ENCODE data around the gene RAB3A. TPM values are rescaled to one million over a fixed set of nuclear protein-coding genes. Genes with fewer than 3 reads are reported as not detected.

RAB3A gene
- total RNA-seq, result 1.9 and 2.5 TPM in 2 replicates

DNA sequence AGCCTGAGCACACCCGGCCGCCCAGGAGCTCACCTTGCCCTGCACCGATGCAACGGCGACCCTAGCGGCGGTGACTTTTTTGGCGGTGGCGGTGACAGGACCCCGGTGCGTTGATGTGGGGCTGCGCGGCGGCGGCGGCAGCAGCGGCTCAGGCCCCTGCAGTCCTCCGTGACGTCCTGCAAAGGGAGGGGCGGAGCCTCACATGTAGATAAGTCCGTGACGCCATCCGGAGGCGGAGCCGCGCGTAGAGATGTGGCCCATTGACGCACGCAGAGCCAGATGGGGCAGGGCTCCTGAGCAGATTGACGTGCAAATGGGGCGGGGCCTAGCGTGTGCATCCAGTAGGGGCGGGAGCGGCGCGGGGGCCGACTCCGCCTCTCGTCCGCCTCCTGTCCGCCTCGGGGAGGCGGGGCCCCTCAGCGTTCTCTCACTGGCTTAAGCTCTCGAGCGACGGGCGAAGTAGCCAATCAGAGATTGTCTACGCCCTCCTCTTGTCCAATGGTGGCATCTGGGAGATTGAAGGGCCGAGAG is at the start of gene RAB3A:
TSS of gene RAB3A (minus strand) at position 180 of the 531 bp plus-strand sequence. CDS start 1,302 bp downstream, outside the sequence.

DNA sequence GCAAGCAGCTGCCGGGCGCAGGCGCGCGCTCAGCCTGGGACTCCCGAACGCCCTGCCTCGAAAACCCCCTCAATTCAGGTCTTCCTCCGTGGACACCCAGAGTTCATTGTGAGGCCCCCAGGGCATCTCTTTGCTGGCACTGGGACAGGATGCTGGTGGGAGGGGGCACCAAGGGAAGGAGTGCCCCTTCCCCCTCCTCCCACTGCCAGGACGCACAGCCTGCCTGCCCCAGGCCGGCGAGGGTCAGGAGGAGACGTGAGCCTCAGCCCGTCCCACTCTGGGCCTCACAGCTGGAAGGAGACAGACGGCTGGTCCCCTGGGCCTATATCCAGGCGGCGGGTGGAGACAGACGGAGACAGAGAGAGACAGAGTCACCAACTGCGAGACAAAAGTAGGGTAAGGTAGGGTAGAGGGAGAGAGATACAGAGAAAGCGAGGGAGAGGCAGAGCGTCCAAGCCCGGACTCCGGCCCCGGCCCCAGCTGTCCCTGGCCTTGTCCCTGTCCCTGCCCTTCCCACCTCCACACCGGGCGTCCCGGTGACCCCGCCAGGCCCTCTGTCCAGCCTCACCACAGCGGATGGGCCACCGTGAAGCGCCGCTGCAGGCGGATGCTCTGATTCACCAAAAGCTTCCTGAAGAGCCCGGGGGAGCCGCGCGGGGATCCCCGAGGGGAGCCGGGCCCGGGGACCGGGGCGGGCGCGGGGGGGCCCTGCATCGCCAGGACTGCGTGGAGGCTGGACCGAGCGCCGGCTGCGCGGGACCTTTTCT is 22.0 kb upstream of the RAB3A start, which contains the start of gene PDE4C:
TSS of gene PDE4C (minus strand) at position 737 of the 767 bp plus-strand sequence. CDS start at position 714, 23 bp downstream.

GRCh38 chr19:18192673-18193387 is 11.0 kb downstream of the RAB3A start, which contains the start of gene MPV17L2:
MPV17L2 (plus strand) TSS chr19:18193218; CDS start chr19:18193282, 64 bp downstream.

DNA sequence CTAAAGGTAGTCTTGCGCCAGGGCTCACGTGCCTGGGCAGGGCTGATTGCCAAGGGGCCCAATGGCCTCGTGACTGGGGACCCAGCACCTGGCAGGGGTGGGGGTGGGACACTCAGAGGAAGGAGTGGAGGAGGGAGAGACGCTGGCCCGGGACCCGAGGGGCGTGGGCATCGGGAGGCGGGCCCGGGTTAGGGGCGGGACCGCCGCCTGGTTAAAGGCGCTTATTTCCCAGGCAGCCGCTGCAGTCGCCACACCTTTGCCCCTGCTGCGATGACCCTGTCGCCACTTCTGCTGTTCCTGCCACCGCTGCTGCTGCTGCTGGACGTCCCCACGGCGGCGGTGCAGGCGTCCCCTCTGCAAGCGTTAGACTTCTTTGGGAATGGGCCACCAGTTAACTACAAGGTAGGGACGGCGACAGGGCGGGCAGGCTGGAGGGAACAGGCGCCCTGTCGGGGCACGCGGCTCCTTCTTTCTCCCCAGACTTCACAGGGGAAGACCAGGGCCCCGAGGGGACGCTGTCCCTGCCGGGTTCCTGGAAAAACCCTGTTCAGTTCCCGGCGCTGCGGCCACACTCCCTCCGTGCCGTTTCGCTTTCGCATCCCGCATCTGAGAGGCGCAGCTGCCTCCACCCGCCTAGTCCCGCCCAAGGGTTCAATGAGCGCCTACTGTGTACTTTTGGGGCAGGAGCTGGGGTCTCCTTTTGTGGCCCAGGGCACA is 30.1 kb downstream of the RAB3A start, which contains the start of gene IFI30:
TSS of gene IFI30 (plus strand) at position 242 of the 717 bp plus-strand sequence. CDS start at position 271, 29 bp downstream.

DNA sequence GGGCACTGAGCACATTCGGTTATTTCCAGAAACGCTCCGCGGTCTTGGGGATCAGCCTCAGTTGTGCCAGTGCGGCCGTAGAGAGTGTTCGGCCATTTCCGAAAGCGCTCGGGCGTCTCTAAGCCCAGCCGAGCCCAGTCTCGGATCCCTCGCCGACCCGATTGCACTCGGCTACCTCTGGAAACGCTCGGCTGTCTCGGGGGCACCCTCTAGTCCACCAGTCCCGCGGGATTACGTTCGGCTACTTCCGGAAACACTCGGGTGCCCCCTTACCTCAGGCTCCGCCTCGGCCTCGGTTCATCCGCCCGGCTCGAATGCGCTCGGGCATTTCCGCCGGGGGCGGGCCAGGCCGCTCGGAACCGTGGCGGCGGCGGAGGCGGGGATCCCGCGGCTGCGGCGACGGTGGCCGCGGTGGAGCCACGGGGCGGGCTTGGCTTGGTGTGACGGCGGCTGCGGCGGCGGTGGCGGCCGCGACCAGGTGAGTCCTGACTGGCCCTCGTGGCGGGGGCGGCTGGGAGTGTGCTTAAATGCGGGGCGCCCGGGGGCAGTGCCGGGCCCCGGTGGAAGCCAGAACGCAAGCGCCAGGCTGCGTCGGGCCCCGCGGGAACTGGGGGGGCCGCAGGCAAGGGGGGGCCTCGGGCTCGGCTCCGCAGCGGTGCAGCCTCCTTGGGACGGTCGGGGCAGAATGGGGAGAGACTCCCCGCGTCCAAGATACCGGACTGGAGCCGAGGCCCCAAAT is 50.9 kb downstream of the RAB3A start, which contains the start of gene PIK3R2:
TSS of gene PIK3R2 (plus strand) at position 347 of the 739 bp plus-strand sequence. CDS start 2,717 bp downstream, outside the sequence.

Other genes with a start within 250 kb of the RAB3A start
- gene KCNN1, start 236.9 kb downstream of the RAB3A start, total RNA-seq, result under 0.01 TPM in 1 of 2 replicates, not detected in the other
- 12.3 and 19.4 TPM in 2 replicates for gene ARRDC2, start 195.9 kb downstream of the RAB3A start, total RNA-seq
- gene IL12RB1, start 117.1 kb downstream of the RAB3A start, total RNA-seq, result 0.19 and 0.28 TPM in 2 replicates
- gene MAST3, start 106.3 kb downstream of the RAB3A start, total RNA-seq, result 2.1 and 3.1 TPM in 2 replicates
- 11.1 and 11.3 TPM in 2 replicates for gene PIK3R2, start 50.9 kb downstream of the RAB3A start, total RNA-seq
- 74.4 and 75.5 TPM in 2 replicates for gene IFI30, start 30.2 kb downstream of the RAB3A start, total RNA-seq
- 12.1 and 22.0 TPM in 2 replicates for gene MPV17L2, start 10.8 kb downstream of the RAB3A start, total RNA-seq
- 4.2 and 28.8 TPM in 2 replicates for gene PDE4C, start 22.4 kb upstream of the RAB3A start, total RNA-seq
- 0.19 and 0.56 TPM in 2 replicates for gene IQCN, start 70.4 kb upstream of the RAB3A start, total RNA-seq
- gene JUND, start 77.6 kb upstream of the RAB3A start, total RNA-seq, result 80.3 and 124 TPM in 2 replicates
- gene LSM4, start 119.0 kb upstream of the RAB3A start, total RNA-seq, result 80.6 and 206 TPM in 2 replicates
- 31.1 and 61.2 TPM in 2 replicates for gene PGPEP1, start 136.6 kb upstream of the RAB3A start, total RNA-seq
- gene GDF15, start 182.1 kb upstream of the RAB3A start, total RNA-seq, result 57.1 and 243 TPM in 2 replicates
- gene LRRC25, start 193.6 kb upstream of the RAB3A start, total RNA-seq, result under 0.01 TPM in 1 of 2 replicates, not detected in the other
- gene SSBP4, start 215.4 kb upstream of the RAB3A start, total RNA-seq, result 67.7 and 68.1 TPM in 2 replicates
- gene ISYNA1, start 234.1 kb upstream of the RAB3A start, total RNA-seq, result 10.7 and 17.8 TPM in 2 replicates